GM19395 (cell line): ENCODE data around the gene BRMS1.
"Not testable (repeated sequence)": the region's sequence is repeated elsewhere in the genome, so short reads cannot be mapped to it uniquely, and the experiment has no call there.

Experiments used
- ATAC-seq: cut with Tn5 transposase; IDR thresholded peaks from one replicate; pipeline ENCODE4 v1.9.1; 2021; ENCODE audit warnings: mild to moderate bottlenecking, moderate library complexity; ENCODE audit not compliant: unreplicated experiment

Gene BRMS1

GRCh38 chr11:66363805-66364535 lies 19.1 kb upstream of the BRMS1 start:
- ATAC-seq: no peak

GRCh38 chr11:66363187-66363601 lies 18.3 kb upstream of the BRMS1 start:
- no peak for ATAC-seq

GRCh38 chr11:66362481-66363147 lies 17.7 kb upstream of the BRMS1 start:
- no peak for ATAC-seq

GRCh38 chr11:66361502-66361941 lies 16.6 kb upstream of the BRMS1 start:
- no peak for ATAC-seq

- no peak for ATAC-seq
These were observed 15.6 kb upstream of the BRMS1 start for GRCh38 chr11:66360406-66361073.

GRCh38 chr11:66359662-66360087 lies 14.8 kb upstream of the BRMS1 start:
- ATAC-seq: no peak

GRCh38 chr11:66350560-66351235 lies 5.8 kb upstream of the BRMS1 start:
- ATAC-seq: not testable (repeated sequence)

- no peak for ATAC-seq
These were observed 4.1 kb upstream of the BRMS1 start for GRCh38 chr11:66349084-66349386.

- no peak for ATAC-seq
These were observed 2.7 kb upstream of the BRMS1 start, which contains the start of gene B4GAT1 for GRCh38 chr11:66347425-66348276. TSS of gene B4GAT1 (minus strand) at chr11:66347629. CDS start at chr11:66347545, 84 bp downstream.

GRCh38 chr11:66346476-66347424 lies 1.8 kb upstream of the BRMS1 start:
- no peak for ATAC-seq

- ATAC-seq: peak; percentile 13
These were observed 379 bp upstream of the BRMS1 start for GRCh38 chr11:66345316-66345649.

- ATAC-seq: no peak
These were observed 1.7 kb downstream of the BRMS1 start for GRCh38 chr11:66343176-66343575.

GRCh38 chr11:66341502-66342126 lies 3.3 kb downstream of the BRMS1 start:
- no peak for ATAC-seq

GRCh38 chr11:66340596-66341501 lies 4.1 kb downstream of the BRMS1 start:
- ATAC-seq: no peak

- ATAC-seq: no peak
These were observed 5.0 kb downstream of the BRMS1 start for GRCh38 chr11:66339686-66340483.

GRCh38 chr11:66339162-66339675 lies 5.7 kb downstream of the BRMS1 start:
- ATAC-seq: no peak
